GM19452 (cell line): Measurements from ENCODE around the gene DHODH.
"Not testable (repeated sequence)": the region's sequence is repeated elsewhere in the genome, so short reads cannot be mapped to it uniquely, and the experiment has no call there.

Source experiments
- ATAC-seq: cut with Tn5 transposase; IDR thresholded peaks from one replicate; pipeline ENCODE4 v1.9.1; 2021; ENCODE audit not compliant: unreplicated experiment

The DHODH gene

GRCh38 chr16:72050769-72051464, 42.4 kb downstream of the DHODH start:
- ATAC-seq, result no peak

DNA sequence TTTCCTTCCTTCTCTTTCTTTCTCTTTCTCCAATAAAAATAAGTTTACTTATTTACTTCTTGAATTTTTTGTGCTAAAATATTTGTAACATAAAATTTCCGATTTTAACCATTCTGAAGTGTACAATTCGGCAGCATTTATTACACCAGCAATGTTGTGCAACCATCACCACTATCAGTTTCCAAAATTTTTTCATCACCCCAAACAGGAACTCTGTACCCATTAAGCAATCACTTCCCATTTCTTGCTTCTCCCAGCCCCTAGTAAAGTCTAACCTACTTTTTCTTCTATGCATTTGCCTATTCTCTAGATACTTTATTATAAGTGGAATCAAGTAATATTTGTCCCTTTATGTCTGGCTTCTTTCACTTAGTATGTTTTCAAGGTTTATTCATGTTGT, 43.3 kb downstream of the DHODH start:
- ATAC-seq, result no peak

DNA sequence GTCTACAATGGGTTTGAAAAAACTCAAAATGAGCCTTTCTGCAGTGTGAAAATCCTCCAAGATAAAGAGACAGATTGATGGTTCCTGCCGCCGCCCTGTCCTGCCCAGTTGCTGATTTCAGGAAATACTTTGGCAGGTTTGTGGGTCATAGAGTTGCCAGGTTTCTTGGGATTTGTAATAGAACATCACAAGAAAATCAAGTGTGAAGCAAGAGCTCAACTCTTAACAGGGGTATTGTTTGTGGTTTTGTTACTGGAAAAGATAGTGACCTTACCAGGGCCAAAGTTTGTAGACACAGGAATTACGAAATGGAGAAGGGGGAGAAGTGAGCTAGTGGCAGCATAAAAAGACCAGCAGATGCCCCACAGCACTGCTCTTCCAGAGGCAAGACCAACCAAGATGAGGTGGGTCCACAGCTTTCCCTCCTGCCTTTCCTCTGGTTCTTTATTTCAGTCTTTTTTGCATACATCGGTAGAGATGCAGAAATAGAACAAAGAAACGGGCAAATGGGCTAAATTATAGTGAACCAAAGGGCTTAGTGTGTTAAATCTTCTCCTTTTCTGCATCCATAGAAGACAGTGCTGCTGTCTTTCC, 45.8 kb downstream of the DHODH start, which contains the start of gene HP:
Gene HP, plus strand, starts transcription at position 252 of the 594 bp plus-strand sequence. Its CDS starts 148 bp downstream, at position 400.
- not testable (repeated sequence) for ATAC-seq

DNA sequence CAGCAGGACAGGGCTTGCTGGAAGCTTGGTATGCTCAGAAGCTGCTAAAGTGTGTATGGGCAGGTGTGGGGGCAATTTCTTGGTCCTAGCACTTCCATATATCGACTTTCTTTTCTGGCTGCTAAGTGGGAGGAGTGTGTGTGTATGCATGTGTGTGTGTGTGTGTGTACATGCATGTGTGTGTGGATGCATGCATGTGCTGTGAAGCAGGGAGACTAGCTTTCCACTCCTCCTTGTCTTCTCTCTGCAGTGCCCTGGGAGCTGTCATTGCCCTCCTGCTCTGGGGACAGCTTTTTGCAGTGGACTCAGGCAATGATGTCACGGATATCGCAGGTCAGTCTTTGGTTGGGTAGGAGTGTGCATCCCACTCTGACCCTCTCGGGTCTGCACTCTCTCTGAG, 47.4 kb downstream of the DHODH start:
- ATAC-seq, result no peak

DNA sequence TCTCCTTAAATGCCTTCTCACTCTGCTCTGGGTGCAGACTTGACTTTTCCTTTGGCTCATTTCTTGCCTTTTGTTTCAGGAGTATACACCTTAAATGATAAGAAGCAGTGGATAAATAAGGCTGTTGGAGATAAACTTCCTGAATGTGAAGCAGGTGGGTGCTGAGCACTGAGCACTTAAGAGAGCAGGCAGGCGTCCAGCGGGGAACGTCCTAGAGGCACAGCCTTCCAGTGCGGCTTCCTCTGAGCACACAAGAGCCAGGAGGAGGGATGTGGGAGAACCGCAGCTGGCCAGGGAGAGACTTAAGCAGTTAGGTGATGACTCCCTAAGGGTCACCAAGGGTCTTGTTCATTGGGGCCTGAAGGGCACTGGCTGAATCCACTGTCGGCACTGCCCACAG, 48.8 kb downstream of the DHODH start:
- ATAC-seq, result not testable (repeated sequence)

DNA sequence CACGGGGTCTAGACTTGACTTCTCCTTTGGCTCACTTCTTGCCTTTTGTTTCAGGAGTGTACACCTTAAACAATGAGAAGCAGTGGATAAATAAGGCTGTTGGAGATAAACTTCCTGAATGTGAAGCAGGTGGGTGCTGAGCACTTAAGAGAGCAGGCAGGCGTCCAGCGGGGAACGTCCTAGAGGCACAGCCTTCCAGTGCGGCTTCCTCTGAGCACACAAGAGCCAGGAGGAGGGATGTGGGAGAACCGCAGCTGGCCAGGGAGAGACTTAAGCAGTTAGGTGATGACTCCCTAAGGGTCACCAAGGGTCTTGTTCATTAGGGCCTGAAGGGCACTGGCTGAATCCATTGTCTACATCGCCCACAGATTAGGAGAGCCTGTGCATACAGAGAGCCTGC, 50.5 kb downstream of the DHODH start:
- ATAC-seq, result not testable (repeated sequence)

- no peak for ATAC-seq
These were observed 51.9 kb downstream of the DHODH start for GRCh38 chr16:72060405-72060804.

DNA sequence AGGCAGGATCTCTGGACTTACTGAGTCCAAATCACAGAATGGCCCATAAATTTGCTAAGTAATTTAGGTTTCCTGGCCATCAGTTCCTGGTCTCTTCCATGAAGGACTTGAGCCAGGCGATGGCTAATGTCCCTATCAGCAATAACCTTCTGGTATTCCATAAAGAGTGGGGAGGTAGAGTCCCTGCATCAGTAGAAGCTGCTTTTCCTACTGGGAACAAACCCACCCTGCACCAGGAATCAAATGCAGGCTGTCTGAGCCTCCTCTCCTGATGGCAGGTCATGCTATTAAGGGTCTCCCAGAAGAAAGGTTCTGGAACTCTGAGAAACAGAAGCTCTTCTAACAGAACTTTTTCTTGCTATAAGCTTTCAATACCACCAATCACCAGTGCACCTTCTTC, 53.0 kb downstream of the DHODH start:
- ATAC-seq, result no peak

DNA sequence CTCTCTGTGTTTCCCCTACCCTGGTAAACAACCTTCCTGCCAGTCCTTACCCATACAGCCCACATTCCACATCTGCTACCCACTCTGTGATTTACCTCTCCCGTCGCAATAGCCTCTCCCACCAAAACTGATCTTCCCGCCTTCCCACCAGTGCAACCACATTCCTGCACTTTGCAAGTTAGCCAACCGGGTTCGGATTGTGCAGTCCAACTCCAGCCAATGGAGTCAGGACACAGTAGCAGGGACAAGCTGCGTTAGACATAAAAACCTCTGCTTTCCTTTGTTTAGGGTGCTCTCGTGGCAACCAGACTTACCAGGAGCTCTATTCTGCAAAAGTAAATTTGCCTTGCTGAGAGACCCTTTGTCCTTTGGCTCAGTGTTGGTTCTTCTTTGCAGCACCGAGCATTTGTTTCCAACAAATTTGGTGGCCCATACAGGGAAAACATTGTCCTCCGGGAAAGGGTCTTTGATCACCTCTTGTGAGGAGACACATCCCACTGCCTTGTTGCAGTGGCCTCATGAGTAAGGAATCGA, 55.9 kb downstream of the DHODH start:
- ATAC-seq, result no peak

DNA sequence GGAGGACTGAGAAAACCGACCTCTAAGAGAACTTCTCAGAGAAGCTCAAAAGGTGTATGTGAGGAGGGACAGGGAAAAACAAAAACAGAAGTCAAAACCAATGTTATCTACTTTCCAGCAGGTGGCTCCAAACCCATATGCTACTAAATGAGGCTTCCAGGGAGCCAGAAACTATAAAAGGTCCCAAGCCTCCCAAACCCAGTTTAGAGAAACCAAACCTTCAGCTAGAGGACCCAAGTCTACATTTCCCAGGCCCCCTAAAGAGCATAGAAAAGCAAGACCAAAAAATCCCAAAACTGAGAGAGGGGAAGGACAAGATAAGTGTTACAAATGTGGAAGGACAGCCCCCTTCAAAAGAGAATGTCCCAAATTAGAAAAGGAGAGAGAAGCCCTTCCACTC, 58.2 kb downstream of the DHODH start:
- ATAC-seq, result no peak

GRCh38 chr16:72068930-72069329, 60.4 kb downstream of the DHODH start:
- no peak for ATAC-seq

DNA sequence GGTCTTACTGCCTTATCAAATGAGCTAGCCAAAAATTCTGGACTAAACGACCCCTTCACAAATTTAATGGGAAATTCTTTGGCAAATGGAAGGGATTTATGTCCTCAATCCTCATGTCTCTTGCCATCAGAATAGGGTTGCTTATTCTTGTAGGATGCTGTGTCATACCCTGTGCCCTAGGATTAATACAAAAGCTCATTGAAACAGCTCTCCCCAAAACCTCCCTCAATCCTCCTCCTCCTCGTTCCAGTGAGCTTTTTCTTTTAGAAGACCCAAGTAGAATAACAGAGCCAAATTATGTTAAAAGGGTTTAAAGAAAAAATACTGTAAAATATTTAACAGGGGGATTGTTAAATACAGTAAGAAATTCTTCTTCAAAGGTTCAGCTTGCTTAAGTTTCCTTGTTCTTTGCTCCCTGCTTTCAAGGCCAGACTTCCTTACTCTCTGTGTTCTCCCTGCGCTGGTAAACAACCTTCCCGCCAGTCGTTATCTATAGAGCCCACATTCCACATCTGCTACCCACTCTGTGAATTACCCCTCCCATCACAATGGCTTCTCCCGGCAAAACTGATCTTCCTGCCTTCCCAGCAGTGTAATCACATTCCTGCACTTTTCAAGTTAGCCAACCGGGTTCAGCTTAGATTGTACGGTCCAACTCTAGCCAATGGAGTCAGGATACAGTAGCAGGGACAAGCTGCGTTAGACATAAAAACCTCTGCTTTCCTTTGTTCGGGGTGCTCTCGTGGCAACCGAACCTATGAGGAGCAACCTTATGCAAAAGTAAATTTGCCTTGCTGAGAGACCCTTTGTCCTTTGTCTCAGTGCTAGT, 64.2 kb downstream of the DHODH start:
- ATAC-seq, result no peak

GRCh38 chr16:72073560-72074230, 65.2 kb downstream of the DHODH start:
- no peak for ATAC-seq

GRCh38 chr16:72075067-72075466, 66.5 kb downstream of the DHODH start:
- ATAC-seq, result not testable (repeated sequence)
